ENCODE measurements around the gene PRSS33. TPM values are rescaled to one million over a fixed set of nuclear protein-coding genes. Genes with fewer than 3 reads are reported as not detected.

Gene PRSS33
- total and polyA plus RNA-seq, 9 donors: 0.36 to 26.8 (median 0.82) TPM; not detected in 4

DNA sequence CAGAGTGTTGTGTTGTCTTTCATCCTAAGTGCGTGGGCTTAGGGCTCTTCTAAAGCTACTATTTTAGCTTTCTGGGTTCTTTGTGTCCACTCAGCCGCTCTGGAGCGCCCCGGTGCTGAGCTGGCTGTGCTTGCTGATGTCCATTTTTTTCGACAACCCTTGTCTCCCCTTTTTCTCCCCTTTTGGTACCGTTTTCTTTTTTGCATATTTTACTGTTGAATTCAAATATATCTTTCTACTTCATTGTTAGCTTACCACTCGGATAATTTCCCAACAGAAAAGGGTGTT, 33.7 kb downstream of the PRSS33 start:
- H3K36me3 ChIP-seq: no peaks in the 10 kb centered on the region
- DNase-seq: no peak
- no peaks in the 10 kb centered on the region for H3K27me3 ChIP-seq
- no peaks in the 10 kb centered on the region for H3K9me3 ChIP-seq
- peaks cover 26% of the 10 kb centered on the region for H3K4me1 ChIP-seq (ENCODE audit: insufficient read depth)
- TF ChIP-seq, protein P1, sequence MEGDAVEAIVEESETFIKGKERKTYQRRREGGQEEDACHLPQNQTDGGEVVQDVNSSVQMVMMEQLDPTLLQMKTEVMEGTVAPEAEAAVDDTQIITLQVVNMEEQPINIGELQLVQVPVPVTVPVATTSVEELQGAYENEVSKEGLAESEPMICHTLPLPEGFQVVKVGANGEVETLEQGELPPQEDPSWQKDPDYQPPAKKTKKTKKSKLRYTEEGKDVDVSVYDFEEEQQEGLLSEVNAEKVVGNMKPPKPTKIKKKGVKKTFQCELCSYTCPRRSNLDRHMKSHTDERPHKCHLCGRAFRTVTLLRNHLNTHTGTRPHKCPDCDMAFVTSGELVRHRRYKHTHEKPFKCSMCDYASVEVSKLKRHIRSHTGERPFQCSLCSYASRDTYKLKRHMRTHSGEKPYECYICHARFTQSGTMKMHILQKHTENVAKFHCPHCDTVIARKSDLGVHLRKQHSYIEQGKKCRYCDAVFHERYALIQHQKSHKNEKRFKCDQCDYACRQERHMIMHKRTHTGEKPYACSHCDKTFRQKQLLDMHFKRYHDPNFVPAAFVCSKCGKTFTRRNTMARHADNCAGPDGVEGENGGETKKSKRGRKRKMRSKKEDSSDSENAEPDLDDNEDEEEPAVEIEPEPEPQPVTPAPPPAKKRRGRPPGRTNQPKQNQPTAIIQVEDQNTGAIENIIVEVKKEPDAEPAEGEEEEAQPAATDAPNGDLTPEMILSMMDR (IDR thresholded peaks at IDR 0.05): no peak
- no peak for TF ChIP-seq EP300 (IDR thresholded peaks at IDR 0.05)
- H3K27ac ChIP-seq: peak overlapping the region; percentile 97 to 98
- intact Hi-C loops (cut with DNase I): no loop called here
- peak overlapping the region; percentile 66 for H3K4me3 ChIP-seq
- 0 to 1% (median 1%) methylated on average over 7 of the region's 7 CpGs for WGBS, 3 donors

DNA sequence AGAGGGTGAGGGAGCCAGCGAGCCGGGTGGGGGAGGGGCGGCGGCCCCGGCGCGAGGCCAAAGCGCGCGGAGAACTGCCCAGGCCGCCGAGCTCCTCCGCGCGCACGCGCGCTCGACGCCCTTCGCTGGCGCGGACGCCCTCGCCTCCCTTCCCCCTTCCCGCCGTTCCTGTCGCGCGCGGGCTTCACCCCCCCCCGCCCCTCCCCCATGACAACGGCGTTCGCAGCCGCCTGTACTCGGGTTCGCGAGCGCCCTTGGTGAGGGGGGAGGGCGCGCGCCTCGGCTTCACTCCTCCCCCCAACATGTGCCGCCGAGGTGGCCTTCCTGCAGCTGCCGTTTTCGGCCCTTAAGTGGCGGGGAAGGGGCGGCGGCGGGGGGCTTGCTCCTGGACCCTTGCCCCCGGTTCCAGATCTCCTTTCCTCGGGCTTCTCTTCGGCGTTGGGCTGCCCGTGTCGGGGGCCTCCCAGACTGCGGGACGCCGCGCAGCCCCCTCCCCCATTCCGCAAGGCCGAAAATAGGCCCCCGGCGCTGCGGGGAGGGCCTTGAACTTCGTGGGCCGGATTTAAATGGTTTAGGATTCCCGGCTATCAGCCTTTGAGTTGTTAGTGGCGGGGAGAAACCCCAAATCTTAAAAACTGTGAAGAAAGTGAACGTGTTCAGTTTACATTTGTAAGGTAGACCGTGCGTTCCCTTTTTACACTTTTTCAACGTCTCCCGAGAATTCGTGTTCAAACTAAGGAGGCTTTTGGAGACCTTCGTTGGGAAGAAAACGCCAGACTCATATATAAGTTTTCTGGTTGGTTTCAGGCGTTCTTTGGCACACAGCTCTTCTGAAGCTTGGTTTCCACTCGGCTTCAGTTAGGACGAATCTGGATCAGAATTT, 34.3 kb downstream of the PRSS33 start:
- H3K4me1 ChIP-seq (ENCODE audit: insufficient read depth): peaks cover 26% of the 10 kb centered on the region
- TF ChIP-seq EP300 (IDR thresholded peaks at IDR 0.05) (no peak), POLR2A (IDR thresholded peaks at IDR 0.05) (no peak)
- TF ChIP-seq, protein P1 (IDR thresholded peaks at IDR 0.05): no peak
- 0 to 1% (median 0%) methylated on average over 46 to 81 of the region's 82 CpGs for WGBS, 3 donors
- no peaks in the 10 kb centered on the region for H3K9me3 ChIP-seq
- H3K36me3 ChIP-seq: no peaks in the 10 kb centered on the region
- peak in 4 of 5 donors; percentile 86 to 95 (median 90) for DNase-seq
- peak overlapping the region; percentile 66 for H3K4me3 ChIP-seq
- peak overlapping the region; percentile 97 to 98 for H3K27ac ChIP-seq
- H3K27me3 ChIP-seq: no peaks in the 10 kb centered on the region
- intact Hi-C loops (cut with DNase I): no loop called here

DNA sequence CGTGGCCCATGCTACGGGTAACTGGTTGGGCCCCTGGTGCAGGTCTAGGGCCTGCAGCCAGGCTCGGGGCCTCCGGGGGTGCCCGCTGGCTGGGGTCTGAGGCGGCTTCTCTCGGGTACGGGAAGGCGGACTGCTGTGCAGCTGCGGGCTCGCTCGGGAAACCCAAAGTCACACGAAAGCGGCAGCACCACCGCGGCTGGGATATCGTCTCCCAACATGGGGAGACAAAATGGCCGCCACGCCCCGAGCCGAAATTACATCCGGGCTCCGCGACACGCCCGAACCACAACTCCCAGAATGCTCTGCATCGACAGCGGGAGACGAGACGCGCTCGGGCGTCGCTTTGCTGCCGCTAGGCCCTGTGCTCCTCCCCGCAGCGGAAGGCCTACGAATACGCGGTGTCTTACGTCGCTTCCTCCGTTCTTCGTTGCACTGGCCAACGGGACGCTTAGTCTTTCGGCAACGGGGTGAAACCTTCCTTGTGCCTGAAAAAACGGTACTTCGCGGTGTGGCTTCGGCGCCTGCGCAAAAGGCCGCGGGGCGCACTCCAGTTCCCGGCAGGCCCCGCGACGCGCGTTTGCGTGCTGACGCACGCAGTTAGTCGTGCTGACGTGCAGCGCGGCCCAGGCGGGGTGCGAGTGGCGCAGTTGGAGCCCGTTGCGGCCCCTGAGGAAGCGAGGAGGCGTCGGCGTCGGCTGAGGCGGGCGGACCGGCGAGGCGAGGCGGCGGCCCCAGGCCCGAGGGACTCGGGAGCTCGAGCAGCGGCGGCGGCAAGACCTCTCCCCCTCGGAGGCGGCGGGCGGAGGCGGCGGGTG, 35.1 kb downstream of the PRSS33 start, which contains the start of gene SRRM2:
TSS of gene SRRM2 (plus strand) at position 604 of the 815 bp plus-strand sequence. CDS start 3,727 bp downstream, outside the sequence.
- intact Hi-C loops (cut with DNase I): no loop called here

DNA sequence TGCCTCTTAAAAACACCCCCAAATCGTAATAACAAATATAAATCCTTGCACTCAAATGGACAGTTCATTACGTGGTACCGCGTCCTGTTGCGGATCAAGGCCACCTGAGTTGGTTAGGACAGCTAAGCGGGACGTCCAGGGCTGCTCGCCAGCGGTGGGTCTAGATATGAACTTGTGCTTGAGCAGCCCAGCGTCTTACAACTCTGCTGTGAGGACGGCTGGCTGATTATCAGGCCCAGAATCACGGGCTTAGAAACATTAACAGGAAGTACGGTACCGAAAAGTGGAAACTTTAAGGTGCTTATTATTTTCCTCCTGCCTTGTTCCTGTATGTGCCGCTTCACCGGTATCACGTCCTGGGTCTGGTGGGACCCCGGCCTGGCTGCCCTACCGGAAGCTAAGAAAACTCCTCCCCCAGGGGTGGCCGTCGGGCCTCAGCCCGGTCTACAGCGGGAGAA, 35.8 kb downstream of the PRSS33 start:
- no peaks in the 10 kb centered on the region for H3K27me3 ChIP-seq
- TF ChIP-seq EP300 (IDR thresholded peaks at IDR 0.05) (no peak), POLR2A (IDR thresholded peaks at IDR 0.05) (no peak)
- TF ChIP-seq, protein P1 (IDR thresholded peaks at IDR 0.05): no peak
- no peaks in the 10 kb centered on the region for H3K36me3 ChIP-seq
- peak overlapping the region; percentile 66 for H3K4me3 ChIP-seq
- H3K4me1 ChIP-seq (ENCODE audit: insufficient read depth): peaks cover 25% of the 10 kb centered on the region
- peak; percentile 46 to 66 (median 64) for DNase-seq
- intact Hi-C loops (cut with DNase I): no loop called here
- H3K9me3 ChIP-seq: no peaks in the 10 kb centered on the region
- peak overlapping the region; percentile 97 to 98 for H3K27ac ChIP-seq
- 37 to 51% (median 43%) methylated on average over 23 of the region's 23 CpGs for WGBS, 3 donors

More for the DNA sequence above, 35.1 kb downstream of the PRSS33 start, which contains the start of gene SRRM2:
- Histone ChIP-seq H3K4me3 (peak within 1 kb of the TSS; percentile 66), H3K27me3 (no peaks in the 10 kb centered on the region), H3K27ac (peak within 1 kb of the TSS; percentile 97 to 98), H3K36me3 (no peaks in the 10 kb centered on the region), H3K4me1 (ENCODE audit: insufficient read depth) (peaks cover 26% of the 10 kb centered on the region), H3K9me3 (no peaks in the 10 kb centered on the region)
- TF ChIP-seq POLR2A (IDR thresholded peaks at IDR 0.05) (peak; percentile 100), EP300 (IDR thresholded peaks at IDR 0.05) (peak; percentile 88)
- TF ChIP-seq, protein P1 (IDR thresholded peaks at IDR 0.05): peak in 2 of 3 donors; percentile 31 to 46
- WGBS, 3 donors: 0 to 1% (median 1%) methylated on average over 66 to 99 of the region's 99 CpGs
- peak; percentile 94 to 97 (median 96) for DNase-seq
